ENCODE measurements around the gene C1QA.
"Not testable (repeated sequence)": the region's sequence is repeated elsewhere in the genome, so short reads cannot be mapped to it uniquely, and the experiment has no call there.

Gene C1QA

GRCh38 chr1:22676151-22676550, 39.7 kb downstream of the C1QA start:
- not testable (repeated sequence) for DNase-seq

GRCh38 chr1:22676916-22677583, 40.6 kb downstream of the C1QA start:
- DNase-seq: no peak

DNA sequence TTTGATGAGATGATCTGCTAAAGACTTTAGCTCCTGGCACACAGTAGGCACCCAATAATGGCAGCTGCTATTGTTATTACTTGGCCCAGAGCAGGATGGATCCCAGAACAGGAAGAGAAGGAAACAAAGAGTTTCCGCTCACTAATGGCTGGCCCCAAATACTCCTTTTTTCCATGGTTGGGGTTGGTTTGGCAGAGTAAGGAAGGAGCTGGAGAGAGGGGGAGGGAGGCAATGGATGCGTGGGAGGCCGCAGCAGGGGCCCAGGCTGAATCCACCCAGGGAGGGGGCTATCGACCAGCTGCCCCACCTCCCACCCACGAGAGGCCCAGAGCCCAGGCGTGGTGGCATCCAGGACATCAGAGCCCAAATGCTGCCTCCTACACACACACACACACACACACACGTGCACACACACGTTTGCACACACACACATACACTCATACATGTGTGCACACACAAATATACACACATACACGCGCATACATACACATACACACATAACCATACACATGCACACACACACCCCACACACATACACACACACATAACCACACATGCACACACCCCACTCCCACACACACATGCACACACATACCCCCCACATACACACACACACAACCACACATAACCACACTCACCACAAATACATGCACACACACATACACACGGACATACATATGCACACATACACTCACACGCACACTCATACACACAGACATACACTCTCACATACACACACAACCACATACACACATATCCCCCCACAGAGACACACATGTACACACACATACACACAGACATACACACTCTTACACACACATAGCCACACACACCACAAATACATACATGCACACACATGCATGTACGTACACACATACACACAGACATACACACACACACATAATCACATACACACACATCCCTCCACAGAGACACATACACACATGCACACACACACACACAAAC, 41.8 kb downstream of the C1QA start:
- no peak for DNase-seq

DNA sequence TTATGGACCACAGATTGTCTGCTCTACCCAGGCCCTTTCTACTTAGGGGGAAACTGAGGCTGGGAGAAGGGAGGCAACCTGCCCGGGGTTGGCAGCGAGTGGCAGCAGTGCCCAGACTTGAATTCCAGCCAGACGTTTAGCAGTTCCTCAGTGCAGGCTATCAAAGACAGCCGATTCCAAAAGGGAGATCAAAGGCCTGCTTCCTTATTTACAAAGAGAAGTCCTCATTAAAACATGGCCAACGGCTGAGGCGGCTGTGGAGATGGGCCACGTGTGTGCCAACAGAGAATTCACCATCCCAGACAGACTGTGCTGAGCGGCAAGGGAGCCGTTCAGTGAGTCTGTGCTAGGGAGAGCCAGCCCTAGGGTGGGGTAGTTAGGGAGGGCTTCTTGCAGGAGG, 44.3 kb downstream of the C1QA start:
- DNase-seq: no peak

DNA sequence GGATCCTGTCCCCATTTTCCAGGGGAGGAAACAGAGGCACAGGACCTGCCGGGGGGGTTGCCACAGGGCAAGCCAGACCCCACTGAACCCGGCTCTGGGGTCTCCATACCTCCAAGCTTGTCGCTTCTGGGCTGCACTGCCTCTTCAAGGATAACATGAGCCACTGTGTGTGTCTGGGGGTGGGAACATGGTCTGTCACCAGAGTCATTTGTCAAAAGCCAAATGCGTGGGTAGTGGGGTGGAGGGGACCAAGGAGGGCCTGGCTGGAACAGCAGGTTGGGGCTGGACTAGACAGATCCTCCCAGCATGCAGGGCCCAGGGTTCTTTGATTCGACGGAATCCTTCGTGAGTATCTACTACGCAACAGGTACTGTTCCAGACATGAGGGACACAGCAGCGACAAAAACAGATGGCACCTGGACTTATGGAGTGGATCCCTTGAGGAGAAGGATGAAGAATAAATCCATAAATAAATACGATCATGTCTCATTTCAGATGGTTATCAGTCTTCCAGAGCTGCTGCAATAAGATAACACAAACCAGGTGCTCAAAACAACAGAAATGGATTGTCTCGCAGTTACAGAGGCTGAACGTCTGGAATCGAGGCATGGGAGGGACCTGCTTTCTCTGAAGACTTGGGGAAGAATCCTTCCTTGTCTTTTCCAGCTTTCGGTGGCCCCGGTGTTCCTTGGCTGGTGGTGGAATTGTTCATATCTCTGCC, 45.3 kb downstream of the C1QA start:
- no peak for DNase-seq

DNA sequence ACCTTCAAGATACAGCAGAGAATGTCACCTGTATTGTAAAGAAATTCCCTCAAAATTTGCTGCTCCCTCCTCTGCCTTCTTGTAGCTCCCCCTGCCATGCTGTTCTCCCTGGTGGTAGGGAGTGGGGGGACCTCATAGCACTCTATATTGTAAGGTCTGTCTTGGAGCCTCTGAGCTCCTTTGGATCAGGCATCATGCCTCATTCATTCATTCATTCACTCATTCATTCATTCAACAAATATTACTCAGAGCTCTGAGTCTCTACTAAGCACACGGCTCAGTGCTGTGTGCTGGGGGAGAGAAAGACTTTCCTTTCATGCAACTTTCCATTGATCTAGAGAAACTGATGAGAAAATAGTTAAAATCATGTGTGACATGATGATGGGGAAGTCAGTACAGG, 47.1 kb downstream of the C1QA start:
- DNase-seq: no peak

GRCh38 chr1:22685591-22686059, 49.2 kb downstream of the C1QA start:
- no peak for DNase-seq

- DNase-seq: no peak
Measured at GRCh38 chr1:22687191-22687590, 50.8 kb downstream of the C1QA start.

DNA sequence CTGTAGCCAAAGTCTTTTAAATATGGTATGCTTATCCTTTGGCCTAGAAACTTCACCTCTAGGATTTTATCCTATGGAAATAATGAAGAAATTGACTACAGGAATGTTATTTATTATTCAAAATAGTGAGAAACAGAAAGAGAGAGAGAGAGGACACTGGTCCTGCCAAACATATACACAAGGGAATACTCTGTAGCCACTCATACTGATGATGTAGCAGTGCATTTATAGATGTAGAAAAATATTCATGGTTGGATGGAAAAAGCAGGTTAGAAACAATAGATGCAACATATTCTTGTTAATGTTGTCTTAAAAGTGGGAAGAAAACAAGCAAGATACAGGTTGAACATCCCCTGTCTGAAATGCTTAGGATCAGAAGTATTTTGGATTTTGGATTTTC, 52.0 kb downstream of the C1QA start:
- DNase-seq: no peak
